ENCODE results near the gene COG8. TPM values are rescaled to one million over a fixed set of nuclear protein-coding genes. Genes with fewer than 3 reads are reported as not detected.
A peak's percentile ranks its signal among the peaks of the same experiment; 100 is the strongest.
"Not testable (repeated sequence)": the region's sequence is repeated elsewhere in the genome, so short reads cannot be mapped to it uniquely, and the experiment has no call there.

The COG8 gene
- total and polyA plus RNA-seq, 2 experiments from 2014 or later: 30.2 to 41.5 TPM

DNA sequence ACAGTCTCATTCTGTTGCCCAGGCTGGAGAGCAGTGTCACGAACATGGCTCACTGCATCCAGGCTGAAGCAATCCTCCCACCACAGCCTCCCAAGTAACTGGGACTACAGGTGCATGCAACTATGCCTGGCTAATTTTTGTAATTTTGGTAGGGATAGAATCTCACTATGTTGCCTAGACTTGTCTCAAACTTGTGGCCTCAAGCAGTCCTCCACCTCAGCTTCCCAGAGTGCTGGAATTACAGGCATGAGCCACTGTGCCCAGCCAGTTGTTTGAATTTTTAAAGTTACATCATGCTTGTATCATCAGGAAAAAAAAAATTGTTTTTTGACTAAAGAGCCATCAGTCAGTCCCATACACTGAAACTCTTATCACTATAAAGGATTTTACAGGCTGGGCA, 45.3 kb downstream of the COG8 start:
- H3K4me3 ChIP-seq: no peak overlapping the region
- H3K79me2 ChIP-seq: no peaks in the 10 kb centered on the region
- no peak overlapping the region for H3K27ac ChIP-seq
- H3K9me3 ChIP-seq (ENCODE audit: low read depth): no peaks in the 10 kb centered on the region
- no peaks in the 10 kb centered on the region for H4K20me1 ChIP-seq (ENCODE audit: insufficient read depth, poor library complexity, severe bottlenecking)
- H3K36me3 ChIP-seq (replicated peaks; ENCODE audit: insufficient read depth, low read depth): no peaks in the 10 kb centered on the region
- DNase-seq (ENCODE audit: low spot score): no peak
- H3K4me2 ChIP-seq: no peak overlapping the region
- no peaks in the 10 kb centered on the region for H3K9me2 ChIP-seq (replicated peaks; ENCODE audit: insufficient read depth)
- H2AFZ ChIP-seq: no peak overlapping the region
- TF ChIP-seq, protein P1, sequence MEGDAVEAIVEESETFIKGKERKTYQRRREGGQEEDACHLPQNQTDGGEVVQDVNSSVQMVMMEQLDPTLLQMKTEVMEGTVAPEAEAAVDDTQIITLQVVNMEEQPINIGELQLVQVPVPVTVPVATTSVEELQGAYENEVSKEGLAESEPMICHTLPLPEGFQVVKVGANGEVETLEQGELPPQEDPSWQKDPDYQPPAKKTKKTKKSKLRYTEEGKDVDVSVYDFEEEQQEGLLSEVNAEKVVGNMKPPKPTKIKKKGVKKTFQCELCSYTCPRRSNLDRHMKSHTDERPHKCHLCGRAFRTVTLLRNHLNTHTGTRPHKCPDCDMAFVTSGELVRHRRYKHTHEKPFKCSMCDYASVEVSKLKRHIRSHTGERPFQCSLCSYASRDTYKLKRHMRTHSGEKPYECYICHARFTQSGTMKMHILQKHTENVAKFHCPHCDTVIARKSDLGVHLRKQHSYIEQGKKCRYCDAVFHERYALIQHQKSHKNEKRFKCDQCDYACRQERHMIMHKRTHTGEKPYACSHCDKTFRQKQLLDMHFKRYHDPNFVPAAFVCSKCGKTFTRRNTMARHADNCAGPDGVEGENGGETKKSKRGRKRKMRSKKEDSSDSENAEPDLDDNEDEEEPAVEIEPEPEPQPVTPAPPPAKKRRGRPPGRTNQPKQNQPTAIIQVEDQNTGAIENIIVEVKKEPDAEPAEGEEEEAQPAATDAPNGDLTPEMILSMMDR (IDR thresholded peaks at IDR 0.05; ENCODE audit: poor library complexity): no peak
- no peak for TF ChIP-seq EZH2phosphoT487 (IDR thresholded peaks at IDR 0.05; ENCODE audit: low read depth, severe bottlenecking, unreplicated experiment)
- no peak for TF ChIP-seq EZH2 (IDR thresholded peaks at IDR 0.05; ENCODE audit: borderline replicate concordance)
- H3K4me1 ChIP-seq (ENCODE audit: insufficient read depth): no peaks in the 10 kb centered on the region
- no peaks in the 10 kb centered on the region for H3K27me3 ChIP-seq
- WGBS (ENCODE audit: low lambda C conversion rate, missing lambda C conversion rate): 100% methylated on average over 1 of the region's 1 CpG

DNA sequence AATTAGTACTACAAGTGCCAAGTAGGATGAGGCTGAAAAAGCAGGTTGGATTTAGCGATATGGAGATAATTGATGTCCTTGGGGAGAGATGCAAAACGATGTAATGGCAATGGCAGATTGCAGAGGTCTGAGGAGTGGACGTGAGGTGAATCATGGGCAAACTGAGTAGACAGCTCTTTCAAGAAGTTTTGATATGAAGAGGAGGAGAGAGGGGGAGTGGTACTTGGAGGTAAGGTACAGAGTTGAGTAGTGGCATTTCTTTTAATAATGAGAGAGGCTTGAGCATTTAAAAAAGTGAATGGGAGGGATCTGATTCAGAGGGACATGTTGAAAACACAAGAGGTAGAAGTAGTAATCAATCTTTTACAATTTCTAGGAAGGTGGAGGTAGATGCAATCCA, 46.0 kb downstream of the COG8 start:
- Histone ChIP-seq H2AFZ (no peak overlapping the region), H3K4me3 (no peak overlapping the region), H3K4me2 (no peak overlapping the region), H3K9me3 (ENCODE audit: low read depth) (no peaks in the 10 kb centered on the region), H3K9me2 (replicated peaks; ENCODE audit: insufficient read depth) (no peaks in the 10 kb centered on the region), H3K27me3 (no peaks in the 10 kb centered on the region), H4K20me1 (ENCODE audit: insufficient read depth, poor library complexity, severe bottlenecking) (no peaks in the 10 kb centered on the region), H3K36me3 (replicated peaks; ENCODE audit: insufficient read depth, low read depth) (no peaks in the 10 kb centered on the region), H3K4me1 (ENCODE audit: insufficient read depth) (no peaks in the 10 kb centered on the region), H3K27ac (no peak overlapping the region), H3K79me2 (no peaks in the 10 kb centered on the region)
- 98% methylated on average over 3 of the region's 3 CpGs for WGBS (ENCODE audit: low lambda C conversion rate, missing lambda C conversion rate)
- no peak for DNase-seq (ENCODE audit: low spot score)
- TF ChIP-seq EZH2 (IDR thresholded peaks at IDR 0.05; ENCODE audit: borderline replicate concordance): no peak
- no peak for TF ChIP-seq EZH2phosphoT487 (IDR thresholded peaks at IDR 0.05; ENCODE audit: low read depth, severe bottlenecking, unreplicated experiment)
- TF ChIP-seq, protein P1 (IDR thresholded peaks at IDR 0.05; ENCODE audit: poor library complexity): no peak

DNA sequence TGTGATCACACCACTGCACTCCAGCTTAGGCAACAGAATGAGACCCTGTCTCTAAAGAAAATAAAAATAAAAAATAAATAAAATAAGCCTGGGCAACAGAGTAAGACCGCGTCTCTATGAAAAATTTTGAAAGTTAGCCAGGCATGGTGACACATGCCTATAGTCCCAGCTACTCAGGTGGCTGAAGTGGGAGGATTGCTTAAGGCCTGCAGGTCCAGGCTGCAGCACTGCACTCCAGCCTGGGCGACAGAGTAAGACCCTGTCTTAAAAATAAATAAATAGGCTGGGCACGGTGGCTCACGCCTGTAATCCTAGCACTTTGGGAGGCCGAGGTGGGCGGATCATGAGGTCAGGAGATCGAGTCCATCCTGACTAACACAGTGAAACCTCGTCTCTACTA, 47.7 kb downstream of the COG8 start:
- H3K27me3 ChIP-seq; H3K4me1 ChIP-seq (ENCODE audit: insufficient read depth); H3K27ac ChIP-seq; H4K20me1 ChIP-seq (ENCODE audit: insufficient read depth, poor library complexity, severe bottlenecking); H3K9me2 ChIP-seq (replicated peaks; ENCODE audit: insufficient read depth); H3K9me3 ChIP-seq (ENCODE audit: low read depth); H3K36me3 ChIP-seq (replicated peaks; ENCODE audit: insufficient read depth, low read depth); H2AFZ ChIP-seq; H3K4me3 ChIP-seq; H3K79me2 ChIP-seq; DNase-seq (ENCODE audit: low spot score); H3K4me2 ChIP-seq: not testable (repeated sequence)
- WGBS (ENCODE audit: low lambda C conversion rate, missing lambda C conversion rate): 93% methylated on average over 9 of the region's 9 CpGs

DNA sequence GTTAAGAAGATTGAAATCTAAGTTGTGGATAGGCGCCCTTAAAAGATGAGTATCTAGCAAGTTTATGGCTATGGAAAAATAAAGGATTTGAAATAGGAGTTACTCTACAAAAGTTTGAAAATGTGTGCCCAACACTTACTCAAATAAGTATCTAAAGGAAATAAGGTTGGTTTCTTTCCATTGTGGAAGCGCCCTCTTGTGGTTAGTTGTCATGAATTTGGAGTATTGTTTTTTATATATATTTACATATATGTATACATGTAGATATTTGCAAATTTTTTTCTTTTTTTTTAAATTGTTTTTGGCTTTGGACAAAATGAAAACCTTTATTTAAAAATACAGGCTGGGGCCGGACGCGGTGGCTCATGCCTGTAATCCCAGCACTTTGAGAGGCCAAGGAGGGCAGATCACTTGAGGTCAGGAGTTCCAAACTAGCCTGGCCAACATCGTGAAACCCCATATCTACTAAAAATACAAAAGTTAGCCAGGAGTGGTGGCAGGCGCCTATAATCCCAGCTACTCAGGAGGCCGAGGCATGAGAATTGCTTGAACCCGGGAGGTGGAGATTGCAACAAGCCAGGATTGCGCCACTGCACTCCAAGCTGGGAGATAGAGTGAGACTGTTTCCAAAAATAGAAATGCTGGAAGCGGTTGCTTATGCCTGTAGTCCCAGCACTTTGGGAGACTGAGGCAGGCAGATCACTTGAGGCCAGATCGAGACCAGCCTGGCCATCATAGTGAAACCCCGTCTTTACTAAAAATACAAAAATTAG, 52.2 kb downstream of the COG8 start:
- DNase-seq (ENCODE audit: low spot score): peak; percentile 79
- Histone ChIP-seq H2AFZ (no peak overlapping the region), H3K4me2 (no peak overlapping the region), H3K4me1 (ENCODE audit: insufficient read depth) (no peaks in the 10 kb centered on the region), H3K9me3 (ENCODE audit: low read depth) (no peaks in the 10 kb centered on the region), H4K20me1 (ENCODE audit: insufficient read depth, poor library complexity, severe bottlenecking) (no peaks in the 10 kb centered on the region), H3K79me2 (no peaks in the 10 kb centered on the region), H3K27ac (no peak overlapping the region), H3K36me3 (replicated peaks; ENCODE audit: insufficient read depth, low read depth) (no peaks in the 10 kb centered on the region), H3K9me2 (replicated peaks; ENCODE audit: insufficient read depth) (no peaks in the 10 kb centered on the region), H3K27me3 (no peaks in the 10 kb centered on the region), H3K4me3 (no peak overlapping the region)
- WGBS (ENCODE audit: low lambda C conversion rate, missing lambda C conversion rate): 71% methylated on average over 13 of the region's 13 CpGs
- TF ChIP-seq, protein P1 (IDR thresholded peaks at IDR 0.05; ENCODE audit: poor library complexity): peak; percentile 85
- no peak for TF ChIP-seq EZH2phosphoT487 (IDR thresholded peaks at IDR 0.05; ENCODE audit: low read depth, severe bottlenecking, unreplicated experiment)
- no peak for TF ChIP-seq EZH2 (IDR thresholded peaks at IDR 0.05; ENCODE audit: borderline replicate concordance)
